Activated CD4-positive, alpha-beta T cell treated with anti-CD3 and anti-CD28 coated beads for 48 hours (primary cell): ENCODE data around the gene UNKL.

Experiments used
- DNase-seq: peaks from one replicate; pipeline ENCODE4 v3.0.0-alpha.2; 2020

Gene UNKL

GRCh38 chr16:1349351-1349750, 65.2 kb downstream of the UNKL start:
- DNase-seq: no peak

- DNase-seq: no peak
Measured at GRCh38 chr16:1348926-1349325, 65.6 kb downstream of the UNKL start.

- DNase-seq: no peak
Measured at GRCh38 chr16:1348441-1348840, 66.1 kb downstream of the UNKL start.

GRCh38 chr16:1347962-1348361, 66.5 kb downstream of the UNKL start:
- DNase-seq: no peak

GRCh38 chr16:1347286-1347855, 67.1 kb downstream of the UNKL start:
- DNase-seq: no peak

GRCh38 chr16:1346422-1347285, 67.8 kb downstream of the UNKL start:
- no peak for DNase-seq

- DNase-seq: no peak
Measured at GRCh38 chr16:1345651-1346421, 68.7 kb downstream of the UNKL start.

- no peak for DNase-seq
Measured at GRCh38 chr16:1345087-1345486, 69.4 kb downstream of the UNKL start.

- no peak for DNase-seq
Measured at GRCh38 chr16:1344499-1344898, 70.0 kb downstream of the UNKL start.

GRCh38 chr16:1343428-1344242, 70.9 kb downstream of the UNKL start:
- DNase-seq: no peak

- DNase-seq: peak; percentile 95
Measured at GRCh38 chr16:1342526-1343427, 71.7 kb downstream of the UNKL start.

GRCh38 chr16:1341495-1342420, 72.7 kb downstream of the UNKL start:
- no peak for DNase-seq

- DNase-seq: no peak
Measured at GRCh38 chr16:1340730-1341494, 73.6 kb downstream of the UNKL start.

GRCh38 chr16:1338855-1339675, 75.4 kb downstream of the UNKL start:
- no peak for DNase-seq

- DNase-seq: peak; percentile 36
Measured at GRCh38 chr16:1338119-1338730, 76.3 kb downstream of the UNKL start.

- no peak for DNase-seq
Measured at GRCh38 chr16:1337486-1337885, 77.0 kb downstream of the UNKL start.

GRCh38 chr16:1336619-1337018, 77.9 kb downstream of the UNKL start:
- no peak for DNase-seq

- DNase-seq: no peak
Measured at GRCh38 chr16:1335996-1336395, 78.5 kb downstream of the UNKL start.
